ENCODE measurements around the gene PPM1E.
"Not testable (repeated sequence)": the region's sequence is repeated elsewhere in the genome, so short reads cannot be mapped to it uniquely, and the experiment has no call there.

PPM1E gene

GRCh38 chr17:58783380-58783779, 27.7 kb downstream of the PPM1E start:
- no peak for DNase-seq

- no peak for DNase-seq
Measured at GRCh38 chr17:58785097-58785496, 29.4 kb downstream of the PPM1E start.

- no peak for DNase-seq
Measured at GRCh38 chr17:58786586-58787295, 31.1 kb downstream of the PPM1E start.

- DNase-seq, result no peak
Measured at GRCh38 chr17:58788199-58788598, 32.5 kb downstream of the PPM1E start.

GRCh38 chr17:58789160-58789559, 33.5 kb downstream of the PPM1E start:
- no peak for DNase-seq

GRCh38 chr17:58789831-58790230, 34.2 kb downstream of the PPM1E start:
- no peak for DNase-seq

- not testable (repeated sequence) for DNase-seq
Measured at GRCh38 chr17:58794508-58794907, 38.9 kb downstream of the PPM1E start.

GRCh38 chr17:58802188-58802587, 46.5 kb downstream of the PPM1E start:
- DNase-seq, result no peak

- no peak for DNase-seq
Measured at GRCh38 chr17:58806046-58806445, 50.4 kb downstream of the PPM1E start.

GRCh38 chr17:58808609-58809563, 53.2 kb downstream of the PPM1E start:
- no peak for DNase-seq

- no peak for DNase-seq
Measured at GRCh38 chr17:58809564-58809936, 53.9 kb downstream of the PPM1E start.

GRCh38 chr17:58811290-58811689, 55.6 kb downstream of the PPM1E start:
- no peak for DNase-seq

- no peak for DNase-seq
Measured at GRCh38 chr17:58813712-58814111, 58.1 kb downstream of the PPM1E start.

- no peak for DNase-seq
Measured at GRCh38 chr17:58818654-58819053, 63.0 kb downstream of the PPM1E start.

- DNase-seq, result no peak
Measured at GRCh38 chr17:58822148-58823050, 66.7 kb downstream of the PPM1E start.

- no peak for DNase-seq
Measured at GRCh38 chr17:58823051-58823525, 67.4 kb downstream of the PPM1E start.

GRCh38 chr17:58829172-58829637, 73.6 kb downstream of the PPM1E start:
- DNase-seq, result no peak

GRCh38 chr17:58831780-58832179, 76.1 kb downstream of the PPM1E start:
- DNase-seq, result no peak

- no peak for DNase-seq
Measured at GRCh38 chr17:58832514-58832913, 76.9 kb downstream of the PPM1E start.

- DNase-seq, result no peak
Measured at GRCh38 chr17:58837699-58838098, 82.0 kb downstream of the PPM1E start.

- no peak for DNase-seq
Measured at GRCh38 chr17:58840820-58841612, 85.4 kb downstream of the PPM1E start.

GRCh38 chr17:58846413-58846812, 90.8 kb downstream of the PPM1E start:
- not testable (repeated sequence) for DNase-seq
